Smooth muscle cell (in vitro differentiated cells): ENCODE results near the gene PSKH1. TPM values are rescaled to one million over a fixed set of nuclear protein-coding genes. Genes with fewer than 3 reads are reported as not detected.
A peak's percentile ranks its signal among the peaks of the same experiment; 100 is the strongest.

Source experiments
- DNase-seq: peaks from one replicate; lab custom pipeline; 2025; ENCODE audit not compliant: unreplicated experiment; lab: John Stamatoyannopoulos, UW
- H2AFZ ChIP-seq: fragments of 200-600 bp; sonication (generic); 2 replicates; pipeline ENCODE4 v1.6.0; 2016; ENCODE audit warnings: antibody characterized with exemption, low read depth, mild to moderate bottlenecking
- H3F3A ChIP-seq: fragments of 200-600 bp; sonication (generic); 2 replicates; pipeline ENCODE4 v1.6.0; 2017; ENCODE audit warnings: antibody characterized with exemption, low read depth
- H3K27ac ChIP-seq: fragments of 200-600 bp; sonication (generic); 2 replicates; pipeline ENCODE4 v1.5.1; 2016; ENCODE audit warnings: low read depth, mild to moderate bottlenecking
- H3K27me3 ChIP-seq: fragments of 200-600 bp; sonication (generic); 2 replicates; pipeline ENCODE4 v1.6.1; 2016; ENCODE audit warnings: low read depth, mild to moderate bottlenecking
- H3K36me3 ChIP-seq: fragments of 200-600 bp; sonication (generic); 2 replicates; pipeline ENCODE4 v1.5.1; 2016; ENCODE audit warnings: low read depth
- H3K4me1 ChIP-seq: fragments of 200-600 bp; sonication (generic); 2 replicates; pipeline ENCODE4 v1.5.1; 2016; ENCODE audit warnings: low read depth
- H3K4me2 ChIP-seq: fragments of 200-600 bp; sonication (generic); 2 replicates; pipeline ENCODE4 v1.6.0; 2016; ENCODE audit warnings: mild to moderate bottlenecking
- H3K4me3 ChIP-seq: fragments of 200-600 bp; sonication (generic); 2 replicates; pipeline ENCODE4 v1.5.1; 2016; ENCODE audit warnings: mild to moderate bottlenecking
- H3K79me2 ChIP-seq: fragments of 200-600 bp; sonication (generic); 2 replicates; pipeline ENCODE4 v1.6.0; 2016; ENCODE audit warnings: low read depth, mild to moderate bottlenecking
- H3K9ac ChIP-seq: fragments of 200-600 bp; sonication (generic); 2 replicates; pipeline ENCODE4 v1.6.0; 2016; ENCODE audit warnings: low read depth
- H3K9me3 ChIP-seq: fragments of 200-600 bp; sonication (generic); replicated peaks from 2 replicates; pipeline ENCODE4 v1.5.1; 2016; ENCODE audit warnings: low read depth
- H4K20me1 ChIP-seq: fragments of 200-600 bp; sonication (generic); 2 replicates; pipeline ENCODE4 v1.6.0; 2016; ENCODE audit warnings: low read depth
- CTCF ChIP-seq: fragments of 200-600 bp; sonication (generic); IDR thresholded peaks from 2 replicates; pipeline ENCODE4 v1.5.1; 2017; ENCODE audit warnings: borderline replicate concordance, mild to moderate bottlenecking, antibody characterized with exemption; ENCODE audit not compliant: insufficient read depth, poor library complexity, severe bottlenecking
- WGBS: methylation state at CpG from one replicate; pipeline ENCODE4 v1.1.7; 2016; ENCODE audit warnings: low lambda C conversion rate; 5-methylcytosine and 5-hydroxymethylcytosine counted together
- polyA plus RNA-seq: library from polyadenylated mRNA; unstranded; fragments of >200 nt; fragmentation: Nextera tagmentation; extraction: Ambion mirVana; gene quantifications from 2 replicates; pipeline ENCODE4 v1.2.1, GENCODE V29; 2016
- total RNA-seq: library from RNA; depleted of rRNA; stranded (reverse); fragments of >200 nt; gene quantifications from 2 replicates; pipeline ENCODE4 v1.2.3, GENCODE V29; 2014

Gene PSKH1
- total RNA-seq (15.3 and 17.2 TPM in 2 replicates), polyA plus RNA-seq (35.2 and 36.0 TPM in 2 replicates)

GRCh38 chr16:67892899-67893742, at the start of gene PSKH1:
Gene PSKH1, plus strand, starts transcription at chr16:67893254. Its CDS starts 15,496 bp downstream, at chr16:67908750.
- Histone ChIP-seq H3K27ac (peak within 1 kb of the TSS; percentile 89), H3K79me2 (peaks cover 45% of the 10 kb centered on the region), H3F3A (no peaks in the 10 kb centered on the region), H3K4me2 (peak within 1 kb of the TSS; percentile 91), H2AFZ (peak within 1 kb of the TSS; percentile 95), H3K4me3 (peak within 1 kb of the TSS; percentile 96), H3K9me3 (no peaks in the 10 kb centered on the region), H3K27me3 (no peaks in the 10 kb centered on the region), H4K20me1 (peaks cover 21% of the 10 kb centered on the region), H3K4me1 (peaks cover 12% of the 10 kb centered on the region), H3K9ac (peak within 1 kb of the TSS; percentile 99), H3K36me3 (no peaks in the 10 kb centered on the region)
- WGBS, result 1% methylated on average over 54 of the region's 90 CpGs
- no peak for TF ChIP-seq CTCF
- peak; percentile 86 for DNase-seq

GRCh38 chr16:67843343-67843765, 49.7 kb upstream of the PSKH1 start:
- 25% methylated on average over 11 of the region's 11 CpGs for WGBS
- Histone ChIP-seq H3K27ac (peak overlapping the region; percentile 98), H3K9ac (peak overlapping the region; percentile 41), H3F3A (peaks cover 30% of the 10 kb centered on the region), H3K9me3 (no peaks in the 10 kb centered on the region), H2AFZ (no peak overlapping the region), H3K4me1 (peaks cover 41% of the 10 kb centered on the region), H3K79me2 (peaks cover 43% of the 10 kb centered on the region), H3K4me3 (peak overlapping the region; percentile 85), H3K4me2 (peak overlapping the region; percentile 94), H4K20me1 (peaks cover 24% of the 10 kb centered on the region), H3K36me3 (no peaks in the 10 kb centered on the region), H3K27me3 (no peaks in the 10 kb centered on the region)
- no peak for TF ChIP-seq CTCF
- no peak for DNase-seq

GRCh38 chr16:67844497-67844896, 48.6 kb upstream of the PSKH1 start:
- H3K36me3 ChIP-seq, result no peaks in the 10 kb centered on the region
- no peaks in the 10 kb centered on the region for H3K9me3 ChIP-seq
- peaks cover 35% of the 10 kb centered on the region for H4K20me1 ChIP-seq
- H3K27me3 ChIP-seq, result no peaks in the 10 kb centered on the region
- peaks cover 30% of the 10 kb centered on the region for H3F3A ChIP-seq
- peak; percentile 4 for TF ChIP-seq CTCF
- H3K4me3 ChIP-seq, result peak overlapping the region; percentile 85
- peaks cover 54% of the 10 kb centered on the region for H3K79me2 ChIP-seq
- H3K4me1 ChIP-seq, result peaks cover 43% of the 10 kb centered on the region
- no peak overlapping the region for H3K9ac ChIP-seq
- 67% methylated on average over 4 of the region's 4 CpGs for WGBS
- H3K4me2 ChIP-seq, result peak overlapping the region; percentile 94
- peak overlapping the region; percentile 98 for H3K27ac ChIP-seq
- DNase-seq, result no peak
- no peak overlapping the region for H2AFZ ChIP-seq
